Gastrocnemius medialis (tissue), 4 donors: ENCODE data around the gene RCOR3. TPM values are rescaled to one million over a fixed set of nuclear protein-coding genes. Genes with fewer than 3 reads are reported as not detected.
"Not testable (repeated sequence)": the region's sequence is repeated elsewhere in the genome, so short reads cannot be mapped to it uniquely, and the experiment has no call there.

Source experiments
- ATAC-seq, 2 donors: fragments of 150-250 bp; one replicate each; pipeline ENCODE4 v1.9.1; 2016
- DNase-seq, 2 donors: peaks; one replicate each; pipeline ENCODE4 v3.0.0-alpha.2; 2019
- H3K27ac ChIP-seq, 4 donors: fragments of 200-600 bp; sonication (generic); 1 replicate in 1 of 4; 2 replicates in 3 of 4; pipeline ENCODE4 v1.5.1; 2016 to 2018; ENCODE audit warnings: mild to moderate bottlenecking in 2 of 4, moderate library complexity in 1 of 4
- H3K27me3 ChIP-seq, 3 donors: fragments of 200-600 bp; sonication (generic) in 2 of 3; 1 replicate in 1 of 3; 2 replicates in 2 of 3; pipeline versions ENCODE4 v1.5.1 to v1.6.0; 2016 to 2019; ENCODE audit warnings: mild to moderate bottlenecking in 1 of 3, moderate library complexity in 1 of 3
- H3K36me3 ChIP-seq, 2 donors: fragments of 200-600 bp; sonication (generic) in 1 of 2; one replicate each; pipeline ENCODE4 v1.5.1; 2017 to 2018
- H3K4me1 ChIP-seq, 2 donors: fragments of 200-600 bp; sonication (generic) in 1 of 2; one replicate each; pipeline ENCODE4 v1.5.1; 2016 to 2017; ENCODE audit warnings: mild to moderate bottlenecking in 2 of 2
- H3K4me3 ChIP-seq, 4 donors: fragments of 200-600 bp; sonication (generic) in 3 of 4; 1 replicate in 1 of 4; 2 replicates in 3 of 4; pipeline ENCODE4 v1.5.1; 2016 to 2019; ENCODE audit warnings: mild to moderate bottlenecking in 2 of 4
- H3K9me3 ChIP-seq, 3 donors: fragments of 200-600 bp; sonication (generic) in 2 of 3; 1 replicate in 1 of 3; 2 replicates in 2 of 3; pipeline ENCODE4 v1.5.1; 2016 to 2019
- POLR2A ChIP-seq, 2 donors: fragments of 450-650 bp; IDR thresholded peaks; one replicate each; pipeline ENCODE4 v1.6.1; 2017; ENCODE audit warnings: antibody characterized with exemption in 2 of 2, mild to moderate bottlenecking in 2 of 2, moderate library complexity in 2 of 2
- in situ Hi-C, 4 donors: fragments of 200-750 bp; cut with MboI; loops; one replicate each; pipeline versions ENCODE4 v1.15.0 to v1.8.0; 2017; ENCODE audit warnings: low sequenced_read_pairs in 4 of 4
- intact Hi-C: fragments of 100-400 bp; cut with DNase I; formaldehyde crosslinking; loops from one replicate; pipeline ENCODE4 v1.15.1; 2023; ENCODE audit warnings: low total_unique reads
- total RNA-seq, 4 donors: library from RNA; depleted of rRNA; stranded (reverse); fragments of >200 nt; gene quantifications; one replicate each; pipeline versions ENCODE4 v1.1.0 to v1.2.3, GENCODE V29; 2016
- TF ChIP-seq, protein P1 (sequence below), 5 experiments: fragments of 450-650 bp in 3 of 5; fragments of 200-600 bp in 2 of 5; sonication (generic) in 2 of 5; IDR thresholded peaks in 4 of 5; conservative IDR thresholded peaks in 1 of 5; 1 replicate in 4 of 5; 2 replicates in 1 of 5; pipeline ENCODE4 v1.5.1; 2016 to 2019; ENCODE audit warnings: antibody characterized with exemption in 5 of 5, mild to moderate bottlenecking in 3 of 5, moderate library complexity in 3 of 5

Gene RCOR3
- total RNA-seq, 4 donors from 2014 or later = 41.3 to 72.9 (median 61.3) TPM

GRCh38 chr1:211347077-211347844, 88.1 kb downstream of the RCOR3 start:
- Histone ChIP-seq H3K36me3 (no peaks in the 10 kb centered on the region), H3K4me3 (no peak overlapping the region), H3K4me1 (no peaks in the 10 kb centered on the region), H3K27ac (no peak overlapping the region), H3K27me3 (no peaks in the 10 kb centered on the region), H3K9me3 (no peaks in the 10 kb centered on the region)
- ATAC-seq (no peak), DNase-seq (no peak)
- in situ Hi-C loops = no loop called here
- no peak for TF ChIP-seq POLR2A (IDR thresholded peaks at IDR 0.05)
- TF ChIP-seq, protein P1, sequence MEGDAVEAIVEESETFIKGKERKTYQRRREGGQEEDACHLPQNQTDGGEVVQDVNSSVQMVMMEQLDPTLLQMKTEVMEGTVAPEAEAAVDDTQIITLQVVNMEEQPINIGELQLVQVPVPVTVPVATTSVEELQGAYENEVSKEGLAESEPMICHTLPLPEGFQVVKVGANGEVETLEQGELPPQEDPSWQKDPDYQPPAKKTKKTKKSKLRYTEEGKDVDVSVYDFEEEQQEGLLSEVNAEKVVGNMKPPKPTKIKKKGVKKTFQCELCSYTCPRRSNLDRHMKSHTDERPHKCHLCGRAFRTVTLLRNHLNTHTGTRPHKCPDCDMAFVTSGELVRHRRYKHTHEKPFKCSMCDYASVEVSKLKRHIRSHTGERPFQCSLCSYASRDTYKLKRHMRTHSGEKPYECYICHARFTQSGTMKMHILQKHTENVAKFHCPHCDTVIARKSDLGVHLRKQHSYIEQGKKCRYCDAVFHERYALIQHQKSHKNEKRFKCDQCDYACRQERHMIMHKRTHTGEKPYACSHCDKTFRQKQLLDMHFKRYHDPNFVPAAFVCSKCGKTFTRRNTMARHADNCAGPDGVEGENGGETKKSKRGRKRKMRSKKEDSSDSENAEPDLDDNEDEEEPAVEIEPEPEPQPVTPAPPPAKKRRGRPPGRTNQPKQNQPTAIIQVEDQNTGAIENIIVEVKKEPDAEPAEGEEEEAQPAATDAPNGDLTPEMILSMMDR (IDR thresholded peaks at IDR 0.05 in 4 of 5, conservative IDR thresholded peaks at IDR 0.05 in 1 of 5) = no peak
- intact Hi-C loops = no loop called here

DNA sequence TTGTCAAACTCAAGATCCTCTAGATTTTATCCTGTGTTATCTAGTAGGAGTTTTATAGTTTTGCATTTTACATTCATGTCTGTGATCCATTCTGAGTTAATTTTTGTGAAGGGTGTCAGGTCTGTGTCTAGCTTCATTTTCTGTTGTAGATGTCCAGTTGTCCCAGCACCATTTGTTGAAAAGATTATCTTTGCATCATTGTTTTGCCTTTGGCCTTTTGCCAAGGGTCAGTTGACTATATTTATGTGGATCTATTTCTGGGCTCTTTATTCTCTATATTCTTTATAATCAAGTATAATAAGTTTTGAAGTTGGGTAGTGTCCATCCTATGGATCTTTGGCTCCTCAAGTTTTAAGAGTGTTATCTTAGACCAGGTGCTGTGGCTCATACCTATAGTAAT, 89.4 kb downstream of the RCOR3 start:
- intact Hi-C loops (no loop called here), in situ Hi-C loops (no loop called here)
- Histone ChIP-seq H3K9me3 (no peaks in the 10 kb centered on the region), H3K4me1 (no peaks in the 10 kb centered on the region), H3K36me3 (no peaks in the 10 kb centered on the region), H3K27ac (no peak overlapping the region), H3K4me3 (no peak overlapping the region), H3K27me3 (no peaks in the 10 kb centered on the region)
- TF ChIP-seq, protein P1 (IDR thresholded peaks at IDR 0.05 in 4 of 5, conservative IDR thresholded peaks at IDR 0.05 in 1 of 5) = no peak
- TF ChIP-seq POLR2A (IDR thresholded peaks at IDR 0.05) = no peak
- DNase-seq = no peak
- ATAC-seq = no peak

- Histone ChIP-seq H3K4me1 (no peaks in the 10 kb centered on the region), H3K27me3 (no peaks in the 10 kb centered on the region), H3K27ac (no peak overlapping the region), H3K4me3 (no peak overlapping the region), H3K9me3 (no peaks in the 10 kb centered on the region), H3K36me3 (no peaks in the 10 kb centered on the region)
- DNase-seq = no peak
- in situ Hi-C loops (no loop called here), intact Hi-C loops (no loop called here)
- no peak for TF ChIP-seq POLR2A (IDR thresholded peaks at IDR 0.05)
- TF ChIP-seq, protein P1 (IDR thresholded peaks at IDR 0.05 in 4 of 5, conservative IDR thresholded peaks at IDR 0.05 in 1 of 5) = no peak
- ATAC-seq = no peak
Measured at GRCh38 chr1:211349741-211350140, 90.6 kb downstream of the RCOR3 start.

DNA sequence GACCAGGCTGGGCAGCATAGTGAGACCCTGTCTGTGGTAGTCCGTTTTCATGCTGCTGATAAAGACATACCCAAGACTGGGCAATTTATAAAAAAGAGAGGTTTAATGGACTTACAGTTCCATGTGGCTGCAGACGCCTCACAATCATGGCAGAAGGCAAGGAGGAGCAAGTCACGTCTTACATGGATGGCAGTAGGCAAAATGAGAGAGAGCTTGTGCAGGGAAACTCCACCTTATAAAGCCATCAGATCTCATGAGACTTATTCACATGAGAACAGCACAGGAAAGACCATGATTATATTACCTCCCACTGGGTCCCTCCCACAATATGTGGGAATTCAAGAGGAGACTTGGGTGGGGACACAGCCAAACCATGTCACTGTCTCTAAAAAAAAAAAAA, 92.9 kb downstream of the RCOR3 start:
- ATAC-seq, H3K27me3 ChIP-seq, in situ Hi-C loops, H3K36me3 ChIP-seq, H3K4me1 ChIP-seq, H3K27ac ChIP-seq, H3K4me3 ChIP-seq, intact Hi-C loops, DNase-seq, H3K9me3 ChIP-seq: not testable (repeated sequence)

GRCh38 chr1:211352465-211352864, 93.3 kb downstream of the RCOR3 start:
- H3K4me3 ChIP-seq = no peak overlapping the region
- H3K9me3 ChIP-seq = no peaks in the 10 kb centered on the region
- no peak overlapping the region for H3K27ac ChIP-seq
- in situ Hi-C loops = no loop called here
- TF ChIP-seq POLR2A (IDR thresholded peaks at IDR 0.05) = no peak
- TF ChIP-seq, protein P1 (IDR thresholded peaks at IDR 0.05 in 4 of 5, conservative IDR thresholded peaks at IDR 0.05 in 1 of 5) = no peak
- no peaks in the 10 kb centered on the region for H3K36me3 ChIP-seq
- ATAC-seq (no peak), DNase-seq (no peak)
- H3K27me3 ChIP-seq = no peaks in the 10 kb centered on the region
- intact Hi-C loops = no loop called here
- no peaks in the 10 kb centered on the region for H3K4me1 ChIP-seq
